ENCODE measurements around the gene ESM1.

DNA sequence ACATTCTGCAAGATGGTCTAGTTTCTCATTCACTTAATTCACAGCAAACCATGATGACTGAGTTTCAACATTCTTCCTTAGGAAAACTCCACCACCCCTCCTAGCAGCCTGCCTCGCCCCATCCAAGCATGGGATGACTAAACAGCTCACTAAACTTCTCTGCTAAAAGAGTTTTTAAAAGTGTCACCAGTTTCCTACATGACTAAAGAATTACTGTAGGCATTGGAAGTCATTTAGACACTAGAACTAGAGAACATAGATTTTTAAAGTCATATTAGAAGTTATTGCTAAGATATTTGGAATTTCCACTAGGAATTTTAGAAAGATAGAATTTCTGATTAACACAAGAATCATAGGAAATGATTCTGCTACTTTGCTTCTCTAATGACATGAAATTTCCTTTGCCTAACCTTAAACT lies 5.5 kb upstream of the ESM1 start:
- TF ChIP-seq, protein P1, sequence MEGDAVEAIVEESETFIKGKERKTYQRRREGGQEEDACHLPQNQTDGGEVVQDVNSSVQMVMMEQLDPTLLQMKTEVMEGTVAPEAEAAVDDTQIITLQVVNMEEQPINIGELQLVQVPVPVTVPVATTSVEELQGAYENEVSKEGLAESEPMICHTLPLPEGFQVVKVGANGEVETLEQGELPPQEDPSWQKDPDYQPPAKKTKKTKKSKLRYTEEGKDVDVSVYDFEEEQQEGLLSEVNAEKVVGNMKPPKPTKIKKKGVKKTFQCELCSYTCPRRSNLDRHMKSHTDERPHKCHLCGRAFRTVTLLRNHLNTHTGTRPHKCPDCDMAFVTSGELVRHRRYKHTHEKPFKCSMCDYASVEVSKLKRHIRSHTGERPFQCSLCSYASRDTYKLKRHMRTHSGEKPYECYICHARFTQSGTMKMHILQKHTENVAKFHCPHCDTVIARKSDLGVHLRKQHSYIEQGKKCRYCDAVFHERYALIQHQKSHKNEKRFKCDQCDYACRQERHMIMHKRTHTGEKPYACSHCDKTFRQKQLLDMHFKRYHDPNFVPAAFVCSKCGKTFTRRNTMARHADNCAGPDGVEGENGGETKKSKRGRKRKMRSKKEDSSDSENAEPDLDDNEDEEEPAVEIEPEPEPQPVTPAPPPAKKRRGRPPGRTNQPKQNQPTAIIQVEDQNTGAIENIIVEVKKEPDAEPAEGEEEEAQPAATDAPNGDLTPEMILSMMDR (IDR thresholded peaks at IDR 0.05), result no peak
- no peak for TF ChIP-seq POLR2A (IDR thresholded peaks at IDR 0.05)

All from lower leg skin (tissue), 3 donors.